Activated CD4-positive, alpha-beta T cell treated with anti-CD3 and anti-CD28 coated beads, Interleukin-2, amount 10 ng/mL, durations not matched to agents 7 days and 5 days (primary cell): ENCODE data around the gene ARGLU1. TPM values are rescaled to one million over a fixed set of nuclear protein-coding genes. Genes with fewer than 3 reads are reported as not detected.

Experiments used
- CTCF ChIA-PET: fragments of 350-600 bp; sonication (Branson Sonifier 250); formaldehyde crosslinking; loops from one replicate; lab custom pipeline; 2021; ENCODE audit warnings: antibody characterized with exemption; lab: Charles Lee
- POLR2A ChIA-PET: fragments of 350-600 bp; sonication (Branson Sonifier 250); formaldehyde crosslinking; loops from one replicate; lab custom pipeline; 2021; ENCODE audit warnings: antibody characterized with exemption; lab: Charles Lee
- DNase-seq: peaks from one replicate; pipeline ENCODE4 v3.0.0-alpha.2; 2020
- H3K27ac Mint-ChIP-seq: one replicate; pipeline ENCODE4 v1.8.0; 2021; ENCODE audit warnings: mild to moderate bottlenecking, moderate library complexity, mixed read lengths
- H3K27me3 Mint-ChIP-seq: one replicate; pipeline ENCODE4 v1.8.0; 2021; ENCODE audit warnings: mixed read lengths
- H3K36me3 Mint-ChIP-seq: one replicate; pipeline ENCODE4 v1.8.0; 2021; ENCODE audit warnings: low read depth, mixed read lengths
- H3K4me1 Mint-ChIP-seq: one replicate; pipeline ENCODE4 v1.8.0; 2021; ENCODE audit warnings: mixed read lengths
- H3K4me3 Mint-ChIP-seq: one replicate; pipeline ENCODE4 v1.8.0; 2021; ENCODE audit warnings: mild to moderate bottlenecking, moderate library complexity, mixed read lengths
- H3K9me3 Mint-ChIP-seq: one replicate; pipeline ENCODE4 v1.8.0; 2021; ENCODE audit warnings: mixed read lengths
- total RNA-seq, 2 experiments: library from RNA; stranded (reverse); gene quantifications; one replicate each; pipeline ENCODE4 v1.2.3, GENCODE V29; 2021

ARGLU1 gene
- total RNA-seq, 2 experiments from 2014 or later, result 119 to 132 TPM

DNA sequence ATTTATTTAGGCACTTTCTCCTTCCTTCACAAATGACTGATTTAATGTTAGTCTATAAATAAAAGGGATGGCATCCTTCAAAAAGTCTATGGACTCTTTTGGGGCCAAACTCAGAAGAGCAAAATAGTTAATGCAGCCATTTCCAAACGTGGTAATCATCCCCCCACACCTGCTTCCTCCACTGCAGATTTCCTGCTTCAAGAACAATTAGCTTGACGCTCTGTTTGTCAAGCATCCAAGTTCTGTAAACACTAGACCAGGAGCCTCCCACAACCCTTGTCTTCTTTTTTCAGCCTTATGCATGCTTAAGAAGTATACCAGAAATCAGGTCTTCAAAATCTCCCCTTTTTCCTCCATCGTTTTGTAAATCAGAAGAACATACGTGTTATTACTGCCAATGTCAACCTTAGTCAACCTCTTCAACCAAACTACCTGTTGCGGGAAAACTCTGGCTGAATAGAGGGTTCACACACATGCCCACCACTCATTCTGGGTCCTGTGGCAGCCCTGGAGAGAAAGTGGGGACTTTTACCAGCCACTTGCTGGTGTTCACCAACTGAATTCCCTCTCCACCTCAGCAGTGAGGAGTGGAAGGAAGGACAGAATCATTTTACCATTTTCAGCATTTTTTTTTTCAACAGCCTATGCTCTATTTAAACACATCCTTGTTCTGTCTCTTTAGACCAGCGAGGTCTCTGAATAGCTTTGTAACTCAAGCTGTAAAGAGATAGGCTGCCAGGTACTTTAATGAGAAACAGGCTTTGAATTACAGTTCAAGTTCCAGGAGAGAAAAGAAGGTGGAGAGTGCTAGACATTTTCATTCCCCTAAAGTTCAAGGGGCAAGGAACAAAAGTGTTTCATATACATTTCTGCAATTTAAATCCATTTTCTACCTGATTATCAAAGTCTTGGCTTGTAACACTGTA is 71.6 kb downstream of the ARGLU1 start:
- CTCF ChIA-PET, result no interaction called here
- H3K27me3 Mint-ChIP-seq, result peaks cover 69% of the 10 kb centered on the region
- POLR2A ChIA-PET, result no interaction called here
- no peak overlapping the region for H3K27ac Mint-ChIP-seq
- no peaks in the 10 kb centered on the region for H3K36me3 Mint-ChIP-seq
- peaks cover 24% of the 10 kb centered on the region for H3K4me1 Mint-ChIP-seq
- H3K4me3 Mint-ChIP-seq, result no peak overlapping the region
- H3K9me3 Mint-ChIP-seq, result no peaks in the 10 kb centered on the region
- no peak for DNase-seq

DNA sequence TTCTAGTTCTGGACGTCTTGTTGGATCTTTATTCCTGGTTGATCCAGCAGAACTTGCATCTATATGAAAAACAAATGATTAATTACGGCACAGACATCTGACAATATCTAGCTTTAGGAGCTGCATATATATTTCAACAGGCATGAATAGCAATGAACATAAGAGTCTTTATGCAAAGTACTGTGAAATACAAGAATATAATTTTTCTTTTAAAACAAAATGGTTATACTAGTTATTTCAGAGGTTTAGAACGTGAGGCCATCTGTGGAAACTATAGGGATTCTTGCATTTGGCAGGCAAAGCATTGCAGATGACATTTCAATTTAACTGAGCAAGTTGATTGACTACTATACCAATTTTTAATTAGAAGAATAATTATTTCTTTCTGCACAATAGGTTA is 73.0 kb downstream of the ARGLU1 start:
- H3K36me3 Mint-ChIP-seq, result no peaks in the 10 kb centered on the region
- H3K4me3 Mint-ChIP-seq, result no peak overlapping the region
- peaks cover 72% of the 10 kb centered on the region for H3K27me3 Mint-ChIP-seq
- no peak overlapping the region for H3K27ac Mint-ChIP-seq
- POLR2A ChIA-PET, result interaction anchor here (1.0 kb wide), 1 partner anchor 9 kb away, joined by 3 read pairs; no protein-coding TSS in a partner anchor
- H3K9me3 Mint-ChIP-seq, result no peaks in the 10 kb centered on the region
- DNase-seq, result no peak
- peaks cover 29% of the 10 kb centered on the region for H3K4me1 Mint-ChIP-seq
- CTCF ChIA-PET, result interaction anchor here (1.1 kb wide), 1 partner anchor 9 kb away, joined by 3 read pairs; no protein-coding TSS in a partner anchor

DNA sequence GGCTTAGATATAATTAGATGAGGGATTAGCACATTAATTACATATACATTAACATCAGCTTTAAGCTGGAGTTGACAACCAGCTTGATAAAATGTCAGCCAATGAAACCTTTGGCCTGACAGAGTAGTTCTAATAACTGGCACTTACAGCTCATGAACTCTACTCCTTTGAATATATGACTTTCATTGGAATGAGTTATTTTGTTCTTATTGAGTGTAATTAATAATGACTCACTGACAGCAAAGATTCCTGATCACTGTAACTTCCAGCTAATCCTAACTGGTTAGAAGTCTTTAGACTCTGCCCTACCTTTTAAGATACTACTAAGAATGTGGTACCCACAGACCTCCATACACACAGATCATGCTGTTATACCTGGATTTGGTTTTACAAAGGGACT is 73.4 kb downstream of the ARGLU1 start:
- peaks cover 68% of the 10 kb centered on the region for H3K27me3 Mint-ChIP-seq
- CTCF ChIA-PET, result interaction anchor here (1.0 to 1.1 kb wide), 2 partner anchors 9 to 10 kb away, joined by 3 to 4 read pairs; no protein-coding TSS in a partner anchor

DNA sequence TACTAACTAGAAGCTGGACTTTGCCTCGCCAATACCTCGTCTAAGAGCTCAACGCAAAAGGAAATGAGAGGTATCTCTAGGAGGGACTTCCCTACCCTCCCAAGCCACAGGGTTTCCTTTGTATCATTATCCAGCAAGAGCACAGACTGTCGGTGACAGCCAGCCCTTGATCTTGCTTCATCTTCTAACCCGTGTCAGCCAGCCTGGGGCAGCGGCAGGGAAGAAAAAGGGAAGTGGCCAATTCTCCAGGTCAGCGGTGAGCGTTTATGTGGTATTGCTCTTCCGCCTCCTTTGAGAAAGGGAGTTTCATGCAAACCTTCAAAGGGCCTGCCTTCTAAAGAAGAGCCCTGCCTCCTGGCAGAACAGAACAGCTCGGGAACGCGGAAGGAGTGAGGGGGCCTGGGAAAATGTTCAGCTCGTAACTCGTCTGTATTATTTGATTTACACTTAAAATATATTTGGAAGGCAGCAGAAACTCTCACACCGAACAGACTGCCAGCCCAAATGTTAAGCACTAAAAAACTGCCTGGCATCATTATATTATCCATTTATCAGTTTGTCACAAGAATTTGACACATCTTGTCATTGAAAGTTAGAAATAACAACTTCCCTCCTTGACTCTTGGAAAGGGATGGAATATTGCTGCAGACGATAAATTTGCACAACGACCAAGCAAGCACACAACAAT is 74.3 kb downstream of the ARGLU1 start:
- no peak overlapping the region for H3K27ac Mint-ChIP-seq
- DNase-seq, result peak; percentile 12
- H3K4me1 Mint-ChIP-seq, result peaks cover 27% of the 10 kb centered on the region
- ChIA-PET POLR2A (interaction anchor here (1.0 kb wide), 1 partner anchor 10 kb away, joined by 3 read pairs; no protein-coding TSS in a partner anchor), CTCF (interaction anchor here (1.0 to 1.4 kb wide), 3 partner anchors 9 to 11 kb away, joined by 3 to 4 read pairs (median 3); no protein-coding TSS in a partner anchor)
- peaks cover 66% of the 10 kb centered on the region for H3K27me3 Mint-ChIP-seq
- no peaks in the 10 kb centered on the region for H3K9me3 Mint-ChIP-seq
- H3K4me3 Mint-ChIP-seq, result no peak overlapping the region
- no peaks in the 10 kb centered on the region for H3K36me3 Mint-ChIP-seq

More for the DNA sequence above, 73.4 kb downstream of the ARGLU1 start:
- POLR2A ChIA-PET, result interaction anchor here (1.0 kb wide), 1 partner anchor 10 kb away, joined by 3 read pairs; no protein-coding TSS in a partner anchor
- H3K4me3 Mint-ChIP-seq, result no peak overlapping the region
- H3K4me1 Mint-ChIP-seq, result peaks cover 27% of the 10 kb centered on the region
- DNase-seq, result no peak
- H3K9me3 Mint-ChIP-seq, result no peaks in the 10 kb centered on the region
- H3K36me3 Mint-ChIP-seq, result no peaks in the 10 kb centered on the region
- no peak overlapping the region for H3K27ac Mint-ChIP-seq

DNA sequence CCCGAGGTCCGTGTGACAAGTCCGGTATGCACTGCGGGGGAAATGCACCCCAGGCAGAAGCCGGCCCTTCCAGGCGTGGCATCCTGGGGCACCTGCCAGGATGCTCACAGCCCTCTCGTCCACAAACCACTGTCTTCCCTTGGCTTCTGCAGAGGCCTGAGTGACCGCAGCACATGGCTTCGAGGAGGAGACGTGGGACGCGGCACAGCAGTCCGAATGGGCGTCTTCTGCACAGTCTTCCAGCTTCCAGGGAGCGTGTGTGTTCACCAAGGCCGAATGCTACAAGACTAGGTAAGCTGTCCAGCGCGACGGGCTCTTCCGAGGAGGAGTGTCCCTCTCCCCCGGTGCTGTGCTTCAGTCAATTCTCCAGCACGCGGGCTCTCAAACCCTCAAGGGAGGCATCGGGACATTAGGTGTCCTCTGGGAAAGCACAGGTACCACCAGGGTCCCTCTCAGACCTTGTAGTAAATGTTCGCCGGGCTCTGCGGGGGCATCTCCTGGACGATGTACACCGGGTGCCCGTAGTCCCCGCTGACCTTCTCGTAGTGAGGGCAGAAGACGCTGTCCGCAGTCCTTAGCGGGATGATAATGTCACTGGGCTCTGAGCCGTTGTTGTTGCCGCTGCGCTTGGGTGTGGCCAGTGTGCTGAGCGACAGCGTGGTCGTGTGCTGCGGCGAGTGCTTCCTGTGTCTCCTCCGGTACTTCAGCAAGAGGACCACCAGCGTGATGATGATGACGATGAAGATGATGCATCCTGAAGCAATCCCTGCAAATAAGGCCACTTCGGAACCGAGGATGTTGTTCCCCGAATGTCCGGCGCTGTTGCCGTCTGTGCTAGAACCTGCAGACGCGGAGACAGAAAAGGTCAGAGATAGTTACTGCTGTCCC is 75.1 kb downstream of the ARGLU1 start:
- Mint-ChIP-seq H3K36me3 (no peaks in the 10 kb centered on the region), H3K4me3 (no peak overlapping the region), H3K4me1 (peaks cover 27% of the 10 kb centered on the region), H3K27me3 (peaks cover 60% of the 10 kb centered on the region), H3K9me3 (no peaks in the 10 kb centered on the region), H3K27ac (no peak overlapping the region)
- CTCF ChIA-PET, result interaction anchor here (1.4 kb wide), 1 partner anchor 12 kb away, joined by 3 read pairs; no protein-coding TSS in a partner anchor
- POLR2A ChIA-PET, result no interaction called here
- no peak for DNase-seq

DNA sequence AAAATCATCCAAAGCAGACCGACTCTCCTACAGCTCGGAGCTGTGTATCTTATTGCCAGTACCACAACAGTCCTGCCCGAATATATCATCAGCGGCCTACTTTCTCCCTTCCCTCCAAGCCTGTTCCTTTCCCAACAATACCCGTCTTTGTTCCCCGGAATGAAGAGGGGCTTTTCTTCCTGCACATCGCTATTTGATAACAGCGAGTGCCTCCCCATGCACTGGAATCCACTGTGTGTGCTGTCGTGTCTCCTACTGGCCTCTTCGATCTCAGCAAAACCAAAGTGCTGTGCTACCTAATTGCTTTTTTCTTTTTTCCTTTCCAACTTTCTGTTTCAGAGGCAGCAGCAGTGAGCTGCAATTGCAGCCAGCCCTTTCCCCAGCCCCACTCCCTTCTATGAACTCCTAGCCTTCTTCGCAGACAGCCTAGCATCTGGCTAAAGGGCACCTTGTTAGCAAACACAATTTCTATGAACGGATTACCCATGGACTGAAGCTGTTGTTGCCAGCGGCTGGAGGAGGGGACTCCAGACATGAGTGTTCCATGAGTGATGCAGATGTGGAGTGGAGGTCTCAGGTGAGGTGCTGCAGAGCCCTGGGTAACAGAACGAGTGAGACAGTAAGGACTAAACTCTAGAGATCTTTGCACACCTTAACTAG is 75.9 kb downstream of the ARGLU1 start:
- no peaks in the 10 kb centered on the region for H3K36me3 Mint-ChIP-seq
- CTCF ChIA-PET, result no interaction called here
- H3K27ac Mint-ChIP-seq, result no peak overlapping the region
- POLR2A ChIA-PET, result no interaction called here
- H3K4me3 Mint-ChIP-seq, result no peak overlapping the region
- peaks cover 27% of the 10 kb centered on the region for H3K4me1 Mint-ChIP-seq
- peaks cover 56% of the 10 kb centered on the region for H3K27me3 Mint-ChIP-seq
- H3K9me3 Mint-ChIP-seq, result no peaks in the 10 kb centered on the region
- no peak for DNase-seq

Other genes with a start within 250 kb of the ARGLU1 start
- gene EFNB2, start 32.5 kb downstream of the ARGLU1 start, total RNA-seq, result under 1 TPM; 0.04 to 0.10 TPM